Hematopoietic multipotent progenitor cell treated with erythropoietin and hydrocortisone succinate and interleukin-3 and kit ligand, for 8 days (in vitro differentiated cells): Measurements from ENCODE around the gene ZNF554.
"Not testable (repeated sequence)": the region's sequence is repeated elsewhere in the genome, so short reads cannot be mapped to it uniquely, and the experiment has no call there.

ENCODE experiments used
- DNase-seq: peaks from one replicate; pipeline ENCODE4 v3.0.0-alpha.2; 2015

The ZNF554 gene

GRCh38 chr19:2791440-2791839 lies 28.2 kb upstream of the ZNF554 start:
- DNase-seq: no peak

GRCh38 chr19:2791876-2792275 lies 27.8 kb upstream of the ZNF554 start:
- DNase-seq: no peak

- DNase-seq: not testable (repeated sequence)
These were observed 27.0 kb upstream of the ZNF554 start for GRCh38 chr19:2792666-2793065.

- DNase-seq: no peak
These were observed 26.5 kb upstream of the ZNF554 start for GRCh38 chr19:2793126-2793525.

GRCh38 chr19:2793577-2793976 lies 26.1 kb upstream of the ZNF554 start:
- DNase-seq: no peak

GRCh38 chr19:2795827-2796658 lies 23.6 kb upstream of the ZNF554 start:
- no peak for DNase-seq

GRCh38 chr19:2796659-2797266 lies 22.9 kb upstream of the ZNF554 start:
- no peak for DNase-seq

GRCh38 chr19:2797280-2797679 lies 22.4 kb upstream of the ZNF554 start:
- no peak for DNase-seq

- no peak for DNase-seq
These were observed 21.4 kb upstream of the ZNF554 start for GRCh38 chr19:2798158-2798685.

- peak; percentile 67 for DNase-seq
These were observed 20.9 kb upstream of the ZNF554 start for GRCh38 chr19:2798733-2799132.

GRCh38 chr19:2799273-2800020 lies 20.2 kb upstream of the ZNF554 start:
- no peak for DNase-seq

GRCh38 chr19:2800506-2800905 lies 19.2 kb upstream of the ZNF554 start:
- DNase-seq: no peak

GRCh38 chr19:2802826-2803225 lies 16.8 kb upstream of the ZNF554 start:
- DNase-seq: no peak

- DNase-seq: no peak
These were observed 16.0 kb upstream of the ZNF554 start for GRCh38 chr19:2803486-2804155.

- DNase-seq: no peak
These were observed 15.3 kb upstream of the ZNF554 start for GRCh38 chr19:2804156-2805004.

GRCh38 chr19:2805261-2805900 lies 14.3 kb upstream of the ZNF554 start:
- DNase-seq: no peak

GRCh38 chr19:2805991-2806649 lies 13.5 kb upstream of the ZNF554 start:
- DNase-seq: no peak

- DNase-seq: no peak
These were observed 12.8 kb upstream of the ZNF554 start for GRCh38 chr19:2806736-2807378.

- DNase-seq: no peak
These were observed 12.1 kb upstream of the ZNF554 start for GRCh38 chr19:2807379-2808128.
